ENCODE results near the gene TRPV3. TPM values are rescaled to one million over a fixed set of nuclear protein-coding genes. Genes with fewer than 3 reads are reported as not detected.
"Not testable (repeated sequence)": the region's sequence is repeated elsewhere in the genome, so short reads cannot be mapped to it uniquely, and the experiment has no call there.

The TRPV3 gene
- total RNA-seq, 1 donor from 2014 or later: not detected

GRCh38 chr17:3471599-3471998, 86.0 kb downstream of the TRPV3 start, which contains the start of gene SPATA22:
TSS of gene SPATA22 (minus strand) at chr17:3471819. CDS start at chr17:3469325, 2,494 bp downstream.
- DNase-seq: no peak

- DNase-seq: no peak
Observed at GRCh38 chr17:3469529-3469928, 88.1 kb downstream of the TRPV3 start.

DNA sequence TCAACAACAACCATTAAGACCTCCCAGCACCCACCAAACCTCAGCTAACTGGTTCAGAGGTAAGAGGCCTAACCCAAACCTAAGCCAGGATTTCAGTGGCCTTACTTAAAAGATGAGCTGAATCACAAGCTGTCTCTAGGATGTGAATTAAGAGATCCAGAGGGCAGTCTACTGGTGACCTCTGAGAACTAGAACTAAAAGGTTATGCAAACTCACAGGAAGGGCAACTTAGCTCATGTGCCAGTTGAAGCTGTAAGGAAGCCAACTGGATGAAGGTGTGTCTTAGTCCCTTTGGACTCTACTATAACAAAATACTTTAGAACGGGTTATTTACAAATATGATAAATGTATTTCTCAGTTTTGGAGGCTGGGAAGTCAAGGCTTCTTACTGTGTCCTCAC, 91.3 kb downstream of the TRPV3 start:
- not testable (repeated sequence) for DNase-seq

Other genes starting within 250 kb of the TRPV3 start
- gene OR3A2, start 171.5 kb downstream of the TRPV3 start, total RNA-seq: not detected in 2 replicates
- gene OR1E1, start 159.4 kb downstream of the TRPV3 start, total RNA-seq: not detected in 2 replicates
- not detected in 2 replicates for gene OR3A3, start 146.4 kb downstream of the TRPV3 start, total RNA-seq
- gene OR1E2, start 124.0 kb downstream of the TRPV3 start, total RNA-seq: not detected in 2 replicates
- under 0.01 and 0.23 TPM in 2 replicates for gene SPATA22, start 86.0 kb downstream of the TRPV3 start, total RNA-seq
- gene ASPA, start 81.8 kb downstream of the TRPV3 start, total RNA-seq: not detected in 2 replicates
- 0.84 and 1.5 TPM in 2 replicates for gene TRPV1, start 51.6 kb upstream of the TRPV3 start, total RNA-seq
- gene SHPK, start 78.4 kb upstream of the TRPV3 start, total RNA-seq: 21.8 and 29.0 TPM in 2 replicates
- 28.2 and 37.8 TPM in 2 replicates for gene CTNS, start 78.9 kb upstream of the TRPV3 start, total RNA-seq
- 224 and 238 TPM in 2 replicates for gene TAX1BP3, start 110.8 kb upstream of the TRPV3 start, total RNA-seq
- gene EMC6, start 111.0 kb upstream of the TRPV3 start, total RNA-seq: 11.4 and 14.6 TPM in 2 replicates
- gene P2RX5, start 138.3 kb upstream of the TRPV3 start, total RNA-seq: 0.23 and 0.51 TPM in 2 replicates
- 4.3 and 14.3 TPM in 2 replicates for gene HASPIN, start 166.1 kb upstream of the TRPV3 start, total RNA-seq
- gene ITGAE, start 243.4 kb upstream of the TRPV3 start, total RNA-seq: 7.3 and 15.7 TPM in 2 replicates